H9 (cell line): Measurements from ENCODE around the gene HMG20B. TPM values are rescaled to one million over a fixed set of nuclear protein-coding genes. Genes with fewer than 3 reads are reported as not detected.

Source experiments
- DNase-seq: peaks from one replicate; pipeline ENCODE4 v3.0.0-alpha.2; 2017
- H2AFZ ChIP-seq: one replicate; pipeline ENCODE4 v1.6.1; 2013; ENCODE audit warnings: mild to moderate bottlenecking, low read length, control low read depth, moderate library complexity
- H2AK5ac ChIP-seq: 2 replicates; pipeline ENCODE4 v1.6.1; 2013; ENCODE audit warnings: low read length, control low read depth, mixed read lengths; ENCODE audit not compliant: insufficient read length
- H2BK120ac ChIP-seq: one replicate; pipeline ENCODE4 v1.6.1; 2013; ENCODE audit warnings: low read depth, mild to moderate bottlenecking, low read length, control low read depth, inconsistent platforms; ENCODE audit not compliant: poor library complexity, severe bottlenecking
- H2BK12ac ChIP-seq: 2 replicates; pipeline ENCODE4 v1.6.1; 2013; ENCODE audit warnings: low read length, control low read depth, mixed read lengths, low read depth; ENCODE audit not compliant: insufficient read length
- H2BK15ac ChIP-seq: 2 replicates; pipeline ENCODE4 v1.6.1; 2013; ENCODE audit warnings: low read depth, low read length, control low read depth
- H2BK20ac ChIP-seq: one replicate; pipeline ENCODE4 v1.6.1; 2013; ENCODE audit warnings: low read depth, mild to moderate bottlenecking, low read length, control low read depth, inconsistent platforms; ENCODE audit not compliant: poor library complexity, severe bottlenecking
- H2BK5ac ChIP-seq: 2 replicates; pipeline ENCODE4 v1.6.1; 2013; ENCODE audit warnings: low read length, control low read depth, mixed read lengths; ENCODE audit not compliant: insufficient read length
- H3K14ac ChIP-seq: 2 replicates; pipeline ENCODE4 v1.6.1; 2013; ENCODE audit warnings: low read length, control low read depth; ENCODE audit not compliant: insufficient read depth
- H3K18ac ChIP-seq: 2 replicates; pipeline ENCODE4 v1.6.1; 2013; ENCODE audit warnings: low read depth, mild to moderate bottlenecking, mixed read lengths, low read length, control low read depth; ENCODE audit not compliant: insufficient read length
- H3K23ac ChIP-seq: 2 replicates; pipeline ENCODE4 v1.6.1; 2013; ENCODE audit warnings: low read length, control low read depth, mixed read lengths, low read depth; ENCODE audit not compliant: insufficient read length
- H3K23me2 ChIP-seq: 2 replicates; pipeline ENCODE4 v1.6.1; 2013; ENCODE audit warnings: low read depth, mild to moderate bottlenecking, mixed read lengths, low read length, control low read depth; ENCODE audit not compliant: insufficient read length, poor library complexity, severe bottlenecking
- H3K27ac ChIP-seq: 2 replicates; pipeline ENCODE4 v1.5.1; 2013; ENCODE audit warnings: low read length, control low read depth, mixed read lengths, low read depth; ENCODE audit not compliant: insufficient read length
- H3K27me3 ChIP-seq: 2 replicates; pipeline ENCODE4 v1.6.1; 2013; ENCODE audit warnings: low read length, control low read depth, inconsistent platforms; ENCODE audit not compliant: insufficient read depth
- H3K4ac ChIP-seq: 2 replicates; pipeline ENCODE4 v1.6.1; 2013; ENCODE audit warnings: low read depth, mild to moderate bottlenecking, control low read depth, inconsistent platforms, low read length, moderate library complexity
- H3K4me1 ChIP-seq: 2 replicates; pipeline ENCODE4 v1.6.1; 2013; ENCODE audit warnings: low read length, control low read depth, inconsistent platforms; ENCODE audit not compliant: insufficient read depth
- H3K4me2 ChIP-seq: 2 replicates; pipeline ENCODE4 v1.6.1; 2013; ENCODE audit warnings: low read length, control low read depth, mixed read lengths; ENCODE audit not compliant: insufficient read length, insufficient read depth
- H3K56ac ChIP-seq: 2 replicates; pipeline ENCODE4 v1.6.1; 2013; ENCODE audit warnings: low read depth, mild to moderate bottlenecking, mixed read lengths, low read length, control low read depth; ENCODE audit not compliant: insufficient read length
- H3K79me1 ChIP-seq: 2 replicates; pipeline ENCODE4 v1.6.1; 2013; ENCODE audit warnings: low read depth, mild to moderate bottlenecking, moderate library complexity, low read length, control low read depth, inconsistent platforms; ENCODE audit not compliant: insufficient read depth, poor library complexity, severe bottlenecking
- H3K79me2 ChIP-seq: 2 replicates; pipeline ENCODE4 v1.6.1; 2013; ENCODE audit warnings: low read length, control low read depth, inconsistent platforms; ENCODE audit not compliant: insufficient read depth
- H3K9ac ChIP-seq: 2 replicates; pipeline ENCODE4 v1.6.1; 2013; ENCODE audit warnings: low read length, control low read depth, mixed read lengths; ENCODE audit not compliant: insufficient read length; ENCODE audit errors: extremely low read depth
- H3K9me3 ChIP-seq: one replicate; pipeline ENCODE4 v1.6.1; 2013; ENCODE audit warnings: low read depth, low read length, inconsistent platforms; ENCODE audit not compliant: control insufficient read depth
- H3T11ph ChIP-seq: one replicate; pipeline ENCODE4 v1.6.1; 2013; ENCODE audit warnings: mild to moderate bottlenecking, low read length, control low read depth, inconsistent platforms
- H4K20me1 ChIP-seq: one replicate; pipeline ENCODE4 v1.6.1; 2013; ENCODE audit not compliant: control insufficient read depth, insufficient read length, insufficient read depth
- H4K5ac ChIP-seq: 2 replicates; pipeline ENCODE4 v1.6.1; 2013; ENCODE audit warnings: low read depth, mild to moderate bottlenecking, mixed read lengths, low read length, control low read depth; ENCODE audit not compliant: insufficient read length
- H4K8ac ChIP-seq: replicated peaks from 2 replicates; pipeline ENCODE4 v1.6.1; 2013; ENCODE audit warnings: low read length, control low read depth, mixed read lengths, low read depth; ENCODE audit not compliant: insufficient read length
- H4K91ac ChIP-seq: 2 replicates; pipeline ENCODE4 v1.6.1; 2013; ENCODE audit warnings: low read depth, mild to moderate bottlenecking, moderate library complexity, mixed read lengths, low read length, control low read depth; ENCODE audit not compliant: insufficient read length
- H3K27ac Mint-ChIP-seq, 3 experiments: 2 replicates in 2 of 3; 3 replicates in 1 of 3; pipeline ENCODE4 v1.8.0; 2020 to 2021; ENCODE audit warnings: mixed read lengths in 3 of 3, mild to moderate bottlenecking in 1 of 3, moderate library complexity in 1 of 3
- H3K27me3 Mint-ChIP-seq: 2 replicates; pipeline ENCODE4 v1.8.0; 2021; ENCODE audit warnings: low read depth, mild to moderate bottlenecking, moderate library complexity, mixed read lengths
- H3K36me3 Mint-ChIP-seq, 3 experiments: 2 replicates in 2 of 3; 3 replicates in 1 of 3; pipeline ENCODE4 v1.8.0; 2020 to 2021; ENCODE audit warnings: low read depth in 3 of 3, mixed read lengths in 3 of 3; ENCODE audit not compliant: insufficient read depth in 1 of 3
- H3K4me1 Mint-ChIP-seq, 2 experiments: 2 replicates each; pipeline ENCODE4 v1.8.0; 2020; ENCODE audit warnings: mixed read lengths in 2 of 2
- H3K4me3 Mint-ChIP-seq, 2 experiments: 2 replicates in 1 of 2; 3 replicates in 1 of 2; pipeline ENCODE4 v1.8.0; 2020 to 2021; ENCODE audit warnings: mild to moderate bottlenecking in 2 of 2, mixed read lengths in 2 of 2, moderate library complexity in 1 of 2
- H3K9me3 Mint-ChIP-seq, 2 experiments: 2 replicates in 1 of 2; 3 replicates in 1 of 2; pipeline ENCODE4 v1.8.0; 2020; ENCODE audit warnings: mild to moderate bottlenecking in 2 of 2, mixed read lengths in 2 of 2, moderate library complexity in 1 of 2
- CTCF ChIP-seq: fragments of 200-600 bp; sonication (generic); conservative IDR thresholded peaks from 3 replicates; pipeline ENCODE4 v1.8.0; 2021; ENCODE audit warnings: antibody characterized with exemption, mild to moderate bottlenecking
- WGBS: extraction: QIAGEN DNeasy Blood & Tissue Kit; methylation state at CpG from one replicate; pipeline ENCODE4 v1.1.7; 2013; ENCODE audit warnings: missing lambda C conversion rate, low lambda C conversion rate, mixed read lengths; ENCODE audit not compliant: insufficient read length; ENCODE audit errors: extremely low coverage; 5-methylcytosine and 5-hydroxymethylcytosine counted together
- total RNA-seq: library from RNA; stranded (reverse); gene quantifications from 2 replicates; pipeline ENCODE4 v1.2.1, GENCODE V29; 2021

Gene HMG20B
- total RNA-seq, 1 experiment from 2014 or later = 58.1 TPM

GRCh38 chr19:3531716-3532115, 41.0 kb upstream of the HMG20B start:
- Mint-ChIP-seq H3K27ac (no peak overlapping the region), H3K4me3 (no peak overlapping the region), H3K9me3 (no peaks in the 10 kb centered on the region), H3K27me3 (no peaks in the 10 kb centered on the region), H3K36me3 (peaks cover 20 to 47% (median 47%) of the 10 kb centered on the region in 3 experiments; a peak in 6 of 7 replicates), H3K4me1 (no peaks in the 10 kb centered on the region)
- WGBS = no CpG with 5 or more reads among the region's 29 CpGs
- Histone ChIP-seq H3K27me3 (no peaks in the 10 kb centered on the region), H3K14ac (no peak overlapping the region), H3K79me1 (no peaks in the 10 kb centered on the region), H3K79me2 (no peaks in the 10 kb centered on the region), H3K9ac (no peak overlapping the region), H2BK120ac (no peak overlapping the region), H3K9me3 (no peaks in the 10 kb centered on the region), H3K23me2 (no peaks in the 10 kb centered on the region), H4K91ac (no peak overlapping the region), H3K4me2 (no peak overlapping the region), H3K4ac (no peak overlapping the region), H3K27ac (no peak overlapping the region), H3K18ac (no peak overlapping the region), H3T11ph (no peak overlapping the region), H3K56ac (no peak overlapping the region), H4K5ac (no peak overlapping the region), H2BK5ac (no peak overlapping the region), H2BK20ac (no peak overlapping the region), H2BK15ac (no peak overlapping the region), H4K8ac (no peak overlapping the region), H2BK12ac (no peak overlapping the region), H2AFZ (no peak overlapping the region), H2AK5ac (no peak overlapping the region), H3K23ac (no peak overlapping the region), H3K4me1 (no peaks in the 10 kb centered on the region), H4K20me1 (no peaks in the 10 kb centered on the region)
- TF ChIP-seq CTCF = no peak
- DNase-seq = peak; percentile 48
